GM19193 (cell line): ENCODE data around the gene WDR53.

Experiments used
- POLR2A ChIP-seq: IDR thresholded peaks from 4 replicates; pipeline ENCODE4 v1.6.1; 2011; ENCODE audit not compliant: insufficient read depth, insufficient read length; ENCODE audit errors: extremely low read depth

WDR53 gene

GRCh38 chr3:196524527-196524926 is 43.8 kb downstream of the WDR53 start:
- no peak for TF ChIP-seq POLR2A

GRCh38 chr3:196523841-196524240 is 44.5 kb downstream of the WDR53 start:
- no peak for TF ChIP-seq POLR2A

- no peak for TF ChIP-seq POLR2A
These were observed 48.7 kb downstream of the WDR53 start for GRCh38 chr3:196519718-196520082.

- no peak for TF ChIP-seq POLR2A
These were observed 49.2 kb downstream of the WDR53 start for GRCh38 chr3:196518966-196519717.

GRCh38 chr3:196517919-196518318 is 50.4 kb downstream of the WDR53 start:
- TF ChIP-seq POLR2A: no peak

- no peak for TF ChIP-seq POLR2A
These were observed 51.1 kb downstream of the WDR53 start for GRCh38 chr3:196517162-196517800.

GRCh38 chr3:196514913-196515621 is 53.3 kb downstream of the WDR53 start, which contains the start of gene SMCO1:
SMCO1 (minus strand) TSS chr3:196515346; CDS start chr3:196515209, 137 bp downstream.
- TF ChIP-seq POLR2A: no peak

GRCh38 chr3:196514350-196514716 is 54.0 kb downstream of the WDR53 start:
- TF ChIP-seq POLR2A: no peak

- no peak for TF ChIP-seq POLR2A
These were observed 54.5 kb downstream of the WDR53 start for GRCh38 chr3:196513697-196514349.

- no peak for TF ChIP-seq POLR2A
These were observed 61.7 kb downstream of the WDR53 start for GRCh38 chr3:196506687-196507086.

GRCh38 chr3:196504556-196504955 is 63.8 kb downstream of the WDR53 start:
- no peak for TF ChIP-seq POLR2A
